Activated T-cell treated with anti-CD3 and anti-CD28 coated beads for 24 hours (primary cell): Measurements from ENCODE around the gene OXCT1.
A peak's percentile ranks its signal among the peaks of the same experiment; 100 is the strongest.
"Not testable (repeated sequence)": the region's sequence is repeated elsewhere in the genome, so short reads cannot be mapped to it uniquely, and the experiment has no call there.

ENCODE experiments used
- DNase-seq: peaks from one replicate; pipeline ENCODE4 v3.0.0-alpha.2; 2020; ENCODE audit warnings: low read depth

The OXCT1 gene

DNA sequence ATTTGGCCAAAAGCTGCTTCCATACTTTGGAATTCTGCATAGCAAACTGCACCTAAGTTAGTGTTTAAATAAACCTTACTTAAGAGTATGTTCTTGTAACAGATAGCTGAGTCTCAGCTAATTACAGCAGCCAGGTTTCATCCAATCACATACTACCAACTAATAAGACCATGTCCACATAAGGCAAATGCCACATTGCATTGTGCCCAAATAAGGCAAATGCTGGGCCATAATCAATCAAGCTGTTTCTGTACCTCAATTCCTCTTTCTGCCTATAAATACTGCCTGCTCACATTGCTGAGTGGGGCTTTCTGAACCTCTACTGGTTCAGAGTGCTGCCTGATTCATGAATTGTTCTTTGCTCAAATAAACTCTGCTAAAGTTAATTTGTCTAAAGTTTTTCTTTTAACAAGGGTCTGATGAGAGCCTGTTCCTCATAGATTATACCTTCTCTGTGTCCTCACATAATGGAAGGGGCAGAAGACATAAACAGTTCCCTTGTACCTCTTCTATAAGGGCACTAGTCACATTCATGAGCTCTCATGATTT is 4.4 kb upstream of the OXCT1 start:
- no peak for DNase-seq

DNA sequence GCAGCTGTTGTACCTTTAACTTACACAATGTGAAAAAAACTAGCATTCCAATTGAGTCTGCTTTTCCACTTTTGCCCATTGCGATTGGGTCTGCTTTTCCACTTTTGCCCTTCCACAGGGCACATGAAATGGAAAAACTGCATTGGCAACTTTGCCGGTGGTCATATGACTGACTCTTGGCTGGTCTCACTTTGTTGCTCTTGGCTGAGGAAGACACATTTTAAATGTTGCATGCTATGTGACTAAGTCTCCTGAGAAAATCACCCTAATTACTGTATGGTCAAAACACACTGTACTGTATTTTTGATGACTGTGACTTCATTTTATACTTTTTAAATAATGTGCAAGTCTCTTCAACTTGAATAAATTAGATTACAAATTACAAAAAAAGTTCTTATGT is 1.6 kb upstream of the OXCT1 start:
- no peak for DNase-seq

DNA sequence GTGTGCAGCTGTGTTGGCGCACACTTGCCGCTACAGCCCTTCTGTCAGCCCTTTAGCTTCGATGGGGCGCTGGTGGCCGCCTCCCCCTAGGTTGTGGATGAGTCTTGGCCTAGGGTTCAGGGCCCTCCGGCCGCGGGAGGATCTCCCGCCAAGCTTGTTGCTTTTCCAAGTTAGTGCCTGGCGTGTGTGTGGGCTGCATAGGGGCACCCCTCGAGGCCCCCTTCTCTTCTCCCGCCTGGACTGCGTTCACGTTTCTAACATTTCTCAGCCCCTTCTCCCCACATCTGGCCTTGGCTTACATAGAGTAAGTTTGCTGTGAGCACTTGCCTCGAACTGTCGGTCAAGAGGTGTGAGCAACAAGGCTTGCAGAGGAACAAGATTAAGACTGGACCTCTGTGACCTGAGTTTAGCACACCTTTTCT is 413 bp upstream of the OXCT1 start:
- no peak for DNase-seq

DNA sequence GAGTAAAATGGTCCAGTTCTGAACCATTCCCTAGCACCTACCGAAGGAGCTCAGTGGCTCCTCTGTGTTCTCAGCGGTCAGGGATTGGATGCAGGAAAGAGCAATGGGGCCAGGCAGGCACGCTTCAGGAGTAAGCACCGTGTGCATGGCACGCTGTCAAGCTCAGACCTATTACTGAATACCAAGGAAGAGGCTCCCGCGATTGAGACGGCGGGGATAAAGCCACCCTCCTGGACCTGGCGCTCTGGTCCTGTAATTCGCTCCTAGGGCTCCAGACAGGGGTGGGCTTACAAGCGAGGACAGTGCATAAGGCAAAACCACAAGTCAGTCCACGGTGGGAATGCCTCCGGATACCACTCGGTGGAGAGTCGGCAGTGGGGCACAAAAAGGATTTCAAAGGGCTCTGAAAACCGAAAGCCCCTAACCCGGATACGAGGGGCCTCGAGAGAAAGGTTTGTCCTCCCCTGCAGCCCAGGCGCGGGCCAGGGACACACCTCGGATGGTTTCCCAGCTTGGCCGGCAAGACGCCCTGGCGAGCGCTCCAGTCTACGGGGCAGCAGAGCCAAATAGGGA is 988 bp downstream of the OXCT1 start:
- DNase-seq = no peak

DNA sequence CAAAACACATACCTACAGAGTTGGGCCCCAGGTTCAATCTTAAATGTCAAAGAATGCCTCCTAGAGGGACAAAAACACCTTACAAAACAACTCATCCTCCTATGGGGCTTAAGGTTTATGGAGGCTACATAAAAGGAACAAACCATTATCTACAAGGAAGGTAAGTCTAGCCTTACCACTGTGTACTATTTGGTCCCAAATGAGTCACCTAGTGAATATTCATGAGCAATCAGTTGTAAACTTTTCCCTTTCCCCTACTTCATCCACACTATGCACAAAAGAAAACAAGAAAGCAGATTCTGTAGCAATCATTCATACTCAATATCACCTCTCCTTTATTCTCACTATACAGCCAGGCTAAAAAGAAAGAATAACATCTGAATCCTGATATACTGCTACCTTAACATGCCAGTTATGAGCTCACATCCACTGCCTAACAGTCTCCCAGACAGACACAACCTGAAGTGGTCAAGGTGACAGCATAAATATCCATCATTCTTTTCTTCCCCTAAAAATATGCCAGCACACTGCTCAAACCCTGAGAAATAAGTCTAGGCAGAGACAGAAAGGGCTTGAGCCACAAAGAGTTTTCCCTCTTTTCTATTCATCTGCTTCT is 6.2 kb downstream of the OXCT1 start:
- no peak for DNase-seq

DNA sequence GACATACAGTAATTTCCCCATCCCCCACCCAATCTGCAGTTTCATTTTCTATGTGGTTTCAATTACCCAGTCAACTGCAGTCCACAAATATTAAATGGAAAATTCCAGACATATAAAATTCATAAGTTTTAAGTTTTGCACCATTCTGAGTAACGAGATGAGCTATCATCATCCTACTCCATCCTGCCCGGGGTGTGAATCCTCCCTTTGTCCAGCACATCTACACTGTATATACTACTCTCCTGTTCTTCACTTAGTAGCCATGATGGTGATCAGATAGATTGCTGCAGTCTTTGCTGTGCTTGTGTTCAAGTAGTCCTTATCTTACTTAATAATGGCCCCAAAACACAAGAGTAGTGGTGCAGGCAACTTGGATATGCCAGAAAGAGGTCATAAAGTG is 11.3 kb downstream of the OXCT1 start:
- DNase-seq = no peak

DNA sequence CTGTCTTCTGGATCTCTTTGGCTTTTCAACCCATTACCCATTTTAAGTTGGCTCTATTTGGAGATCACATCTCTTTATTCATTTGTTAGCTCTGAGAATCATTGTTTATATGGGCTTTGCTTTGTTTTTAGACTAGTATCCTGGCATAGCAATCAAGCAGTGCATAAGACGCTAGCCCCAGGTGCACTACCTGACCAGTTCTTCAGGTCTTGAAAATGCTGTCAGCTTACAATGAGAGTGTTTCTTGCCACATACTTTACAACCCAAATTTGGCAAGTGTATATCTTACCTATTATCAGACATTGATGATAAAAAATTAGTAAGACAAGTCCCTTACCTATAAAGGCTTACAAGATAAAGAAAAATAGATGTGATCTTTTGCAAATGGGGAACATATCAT is 12.2 kb downstream of the OXCT1 start:
- DNase-seq = no peak

DNA sequence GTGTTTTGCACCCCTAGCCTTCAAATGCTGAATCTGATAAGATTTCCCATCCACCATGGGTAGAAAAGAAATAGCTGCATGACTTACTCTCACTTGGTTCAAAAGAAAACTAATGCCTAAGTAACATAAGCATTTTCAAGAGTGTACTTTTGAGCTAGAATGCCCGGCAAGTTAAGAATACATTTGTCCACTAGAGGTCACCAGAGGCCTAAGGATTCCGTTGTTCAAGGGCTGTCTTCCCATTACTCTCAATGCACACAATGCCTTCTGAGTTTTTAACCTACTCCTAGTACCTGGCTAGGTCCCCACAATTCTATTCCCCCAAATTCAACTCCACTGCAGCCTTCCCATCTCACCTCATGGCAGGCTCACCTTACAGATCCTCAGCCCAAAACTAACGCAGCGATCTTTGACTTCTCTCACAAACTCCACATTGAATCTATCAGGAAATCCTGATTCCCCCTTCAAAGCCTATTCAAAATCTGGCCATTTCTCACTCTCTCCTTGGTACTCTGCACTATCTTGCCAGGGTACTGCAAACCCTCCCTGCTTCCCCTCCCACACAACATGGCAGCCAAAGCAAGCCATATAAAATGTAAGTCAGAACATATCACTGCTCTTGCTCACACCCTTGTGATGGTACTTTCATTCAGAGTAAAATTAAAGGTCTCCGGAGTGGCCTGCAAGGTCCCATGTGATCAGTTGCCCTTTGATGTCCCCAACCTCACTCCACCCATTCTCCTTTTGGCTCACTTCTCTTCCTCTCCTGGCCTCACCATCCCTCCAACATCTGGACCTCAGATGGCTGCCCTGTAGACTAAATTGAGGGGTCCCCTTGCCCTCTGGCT is 13.4 kb downstream of the OXCT1 start:
- peak; percentile 43 for DNase-seq

DNA sequence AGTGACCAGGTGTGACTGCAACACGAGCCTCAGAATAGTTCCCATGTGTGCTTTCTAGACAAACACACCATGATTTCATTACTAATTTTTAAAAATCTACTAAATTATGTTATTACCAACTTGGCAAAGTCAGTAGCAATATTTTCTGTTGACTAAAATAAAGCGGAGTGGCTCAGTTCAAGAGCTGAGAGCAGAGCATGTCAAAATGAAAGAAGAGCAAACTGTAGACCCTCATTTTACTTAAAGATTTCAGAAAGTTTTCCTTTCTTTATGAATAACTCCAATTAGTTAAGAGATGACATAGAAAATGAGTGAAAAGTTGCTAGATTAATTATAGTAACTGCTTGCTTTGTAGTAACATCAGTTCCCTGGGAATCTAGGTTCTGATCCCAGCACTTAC is 17.9 kb downstream of the OXCT1 start:
- no peak for DNase-seq

DNA sequence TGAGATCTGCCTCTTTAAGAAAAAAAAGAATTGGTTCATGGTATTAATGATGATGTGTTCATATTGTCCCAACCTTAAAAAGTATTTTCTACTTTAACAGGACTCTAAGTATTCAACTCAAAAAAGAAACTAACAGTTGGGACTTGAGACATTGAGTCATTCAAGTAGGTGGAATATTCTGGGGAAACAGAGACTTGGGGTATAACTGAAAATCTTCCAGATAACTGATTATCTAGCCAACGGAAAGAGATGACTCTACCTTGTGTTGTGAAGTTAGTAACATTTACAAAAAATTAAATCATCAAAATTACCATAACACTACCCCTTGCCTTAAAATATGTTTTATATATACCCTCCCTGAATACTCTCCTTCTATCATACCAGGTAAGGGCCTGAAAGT is 19.1 kb downstream of the OXCT1 start:
- no peak for DNase-seq

DNA sequence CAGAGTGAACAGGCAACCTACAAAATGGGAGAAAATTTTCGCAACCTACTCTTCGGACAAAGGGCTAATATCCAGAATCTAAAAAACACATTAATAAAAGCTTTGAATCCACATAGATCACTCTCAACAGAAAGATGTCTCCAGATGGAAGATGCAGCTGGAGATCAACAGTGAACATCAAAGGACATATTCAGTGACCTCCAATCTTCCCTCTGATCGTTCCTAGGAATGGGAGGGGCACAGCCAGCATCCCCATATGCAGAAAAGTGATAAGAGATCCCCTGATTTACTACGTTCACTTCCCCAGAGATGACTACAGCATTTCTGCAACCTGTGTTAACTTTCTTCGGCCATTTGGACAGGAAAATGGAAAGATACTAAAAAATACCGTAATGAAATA is 21.2 kb downstream of the OXCT1 start:
- no peak for DNase-seq

DNA sequence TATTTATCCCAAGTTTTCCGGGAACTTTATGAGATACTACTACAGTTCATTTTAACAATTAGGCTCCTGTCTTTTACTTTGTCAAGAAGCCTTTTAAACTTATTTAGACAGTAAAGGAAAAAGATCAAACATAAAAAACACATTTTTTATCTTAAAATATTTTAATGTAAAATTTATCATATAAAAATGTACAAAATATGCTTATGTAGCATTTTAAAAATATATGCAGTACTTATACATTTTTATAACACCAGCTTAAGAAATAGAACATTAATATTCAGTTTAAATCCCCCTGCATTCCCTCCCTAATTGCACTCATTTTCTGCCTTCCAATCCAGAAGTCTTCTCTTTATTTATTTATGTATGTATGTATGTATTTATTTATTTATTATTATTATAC is 24.5 kb downstream of the OXCT1 start:
- not testable (repeated sequence) for DNase-seq

DNA sequence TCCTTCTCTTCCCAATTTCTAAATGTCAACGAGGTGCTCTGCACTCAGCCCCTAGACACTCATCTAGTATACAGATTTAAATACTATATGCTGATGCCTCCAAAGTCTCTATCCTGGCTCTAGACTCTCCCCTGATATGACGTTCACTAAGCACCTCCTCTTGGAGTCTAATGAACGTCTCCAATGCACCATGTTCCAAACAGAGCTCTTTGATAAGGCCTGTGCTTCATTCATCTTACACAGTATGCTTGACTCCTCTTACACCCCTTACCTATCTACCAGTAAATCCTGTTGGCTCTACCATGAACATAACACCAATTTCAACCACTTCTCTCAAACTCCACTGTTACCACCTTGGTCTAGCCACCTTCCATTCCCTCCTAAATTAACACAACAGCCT is 25.7 kb downstream of the OXCT1 start:
- DNase-seq = no peak

DNA sequence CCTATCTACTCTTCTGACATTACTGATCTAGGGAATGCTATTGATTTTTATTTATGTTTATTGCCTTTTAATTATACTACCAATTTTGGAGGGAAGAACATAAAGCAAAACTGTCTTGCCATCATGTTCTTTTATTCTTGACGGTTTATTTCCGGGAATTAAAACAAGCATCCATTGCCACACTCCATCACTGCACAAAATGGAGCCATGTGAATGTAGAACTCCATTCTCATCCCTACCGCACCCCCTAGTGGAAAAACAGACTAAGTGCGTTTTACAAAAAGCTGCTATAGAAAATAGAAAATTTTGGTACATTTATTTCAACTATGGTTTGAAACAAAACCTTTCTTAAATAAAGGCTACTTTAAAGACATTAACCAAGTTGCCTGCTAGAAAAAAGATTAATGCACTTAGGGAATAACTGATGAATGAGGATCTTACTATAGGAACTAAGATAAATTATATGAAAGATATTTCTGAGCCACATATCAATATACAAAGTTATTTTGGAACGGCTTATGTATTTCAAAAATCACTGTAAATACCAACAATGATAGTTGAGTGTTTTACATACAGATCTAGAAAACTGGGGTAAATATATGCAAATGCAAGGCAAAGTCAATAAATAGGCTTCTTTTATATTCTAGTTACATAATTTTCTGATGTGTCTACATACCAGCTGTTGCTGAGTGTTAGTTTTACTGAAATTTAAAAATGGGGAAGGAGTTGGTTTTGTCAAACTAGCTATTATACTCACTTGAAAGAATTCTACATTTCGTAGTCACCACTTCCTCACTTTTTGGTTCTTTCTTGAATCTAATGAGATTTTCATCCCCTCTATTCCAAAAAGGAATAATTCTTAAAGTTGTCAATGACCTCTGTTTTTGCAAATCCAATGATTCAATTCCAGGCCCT is 26.5 kb downstream of the OXCT1 start:
- no peak for DNase-seq

DNA sequence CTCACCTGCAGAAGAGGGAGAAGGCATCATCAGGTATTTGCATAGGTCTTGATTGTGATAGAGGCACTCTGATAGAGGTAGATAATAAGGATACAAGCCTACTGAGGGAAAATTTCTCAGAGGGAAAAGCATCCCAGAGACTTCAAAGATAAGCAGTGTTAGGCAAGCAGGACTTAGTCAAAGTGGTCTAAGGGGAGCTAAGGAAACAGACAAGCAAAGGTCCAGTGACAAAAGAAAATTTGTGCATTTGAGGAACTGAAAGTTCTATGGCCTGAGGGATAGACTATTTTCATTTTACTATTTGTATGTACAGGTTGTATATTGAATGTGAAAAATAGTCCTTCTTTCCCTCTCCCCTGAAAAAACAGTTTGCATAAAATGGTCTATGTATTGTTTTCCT is 27.4 kb downstream of the OXCT1 start:
- DNase-seq = no peak

DNA sequence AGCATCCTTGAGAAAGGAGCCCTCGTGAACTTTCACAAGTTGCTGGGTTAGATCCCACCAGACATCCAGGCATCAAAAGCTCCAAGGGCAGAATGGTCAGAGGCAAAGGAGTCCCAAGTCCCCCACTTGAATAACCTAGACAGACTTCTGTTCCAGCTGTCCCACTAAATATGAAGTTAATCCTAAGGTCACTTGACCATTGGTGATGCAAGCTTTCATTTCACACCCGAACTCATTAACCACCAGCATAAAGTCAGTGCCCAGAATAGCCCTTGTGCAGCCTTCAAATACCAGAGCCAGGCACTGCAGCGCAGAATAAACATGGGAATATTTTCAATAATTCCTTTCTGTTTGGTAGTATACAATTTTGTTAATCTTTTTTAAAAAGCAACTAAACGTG is 28.9 kb downstream of the OXCT1 start:
- no peak for DNase-seq

DNA sequence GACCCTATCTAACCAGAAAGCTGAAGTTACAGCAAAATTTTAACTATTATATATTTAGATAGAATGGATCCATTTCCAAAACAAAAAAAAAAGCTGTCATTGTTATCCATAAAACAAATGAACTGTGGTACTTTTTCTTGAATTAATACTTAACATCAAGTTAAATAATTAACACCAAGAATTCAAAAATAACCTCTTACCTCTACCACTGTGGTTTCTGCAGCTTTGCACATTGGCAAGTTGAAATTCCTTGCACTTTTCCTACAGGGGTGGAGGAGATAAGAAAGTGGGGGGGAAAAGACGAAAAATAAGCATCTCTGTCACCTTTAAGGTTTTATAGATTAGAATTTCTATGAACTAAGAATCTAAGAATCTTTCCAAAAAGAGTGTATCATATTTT is 30.0 kb downstream of the OXCT1 start:
- DNase-seq = no peak

DNA sequence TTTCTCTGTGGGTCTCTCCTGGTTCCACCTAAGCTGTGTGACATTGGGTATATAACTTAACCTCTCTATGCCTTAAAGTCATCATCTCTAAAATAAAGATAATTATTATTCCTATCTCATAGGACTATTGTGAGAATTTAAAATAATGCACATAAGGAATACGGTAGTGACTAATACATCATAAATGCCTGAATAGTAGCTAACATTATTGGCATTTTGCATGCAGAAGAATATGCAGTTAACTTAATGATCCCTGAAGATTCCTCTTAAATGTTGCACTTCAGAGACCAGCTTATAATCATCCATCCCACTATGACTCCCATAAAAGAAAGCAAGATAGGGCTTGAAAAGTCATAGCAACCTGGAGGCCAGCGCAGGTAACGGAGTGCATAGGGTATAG is 32.4 kb downstream of the OXCT1 start:
- no peak for DNase-seq

DNA sequence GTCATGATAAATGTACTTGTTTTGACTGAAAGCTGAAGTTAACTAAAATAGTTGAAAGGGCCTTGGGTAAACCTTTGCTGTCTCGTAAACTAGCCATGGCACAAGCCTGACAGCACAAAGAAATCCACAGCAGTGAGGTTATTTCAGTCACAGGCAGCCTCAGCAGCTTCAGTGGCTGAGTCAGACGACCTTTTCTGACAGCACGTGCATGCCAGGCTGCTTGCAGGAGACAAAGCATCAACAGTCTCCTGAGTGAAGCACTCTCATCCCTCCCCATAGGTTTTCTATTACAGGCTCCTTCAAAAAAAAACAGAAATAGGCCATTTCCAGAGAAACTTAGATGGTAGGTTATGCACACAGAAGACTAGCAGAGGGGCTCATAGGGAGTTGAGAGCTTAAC is 34.6 kb downstream of the OXCT1 start:
- no peak for DNase-seq

DNA sequence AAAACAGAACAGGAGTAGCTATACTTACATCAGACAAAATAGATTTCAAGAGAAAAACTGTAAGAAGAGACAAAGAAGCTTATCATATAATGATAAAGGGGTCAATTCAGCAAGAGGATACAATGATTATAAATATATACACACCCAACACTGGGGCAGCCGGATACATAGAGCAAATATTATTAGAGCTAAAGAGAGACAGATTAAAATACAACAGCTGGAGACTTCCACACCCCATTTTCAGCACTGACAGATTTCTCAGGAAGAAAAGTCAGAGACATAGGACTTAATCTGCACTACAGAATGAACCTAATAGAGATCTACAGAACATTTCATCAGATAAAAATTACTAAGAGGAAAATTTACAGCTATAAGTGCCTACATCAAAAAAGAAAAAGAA is 35.7 kb downstream of the OXCT1 start:
- DNase-seq = no peak

DNA sequence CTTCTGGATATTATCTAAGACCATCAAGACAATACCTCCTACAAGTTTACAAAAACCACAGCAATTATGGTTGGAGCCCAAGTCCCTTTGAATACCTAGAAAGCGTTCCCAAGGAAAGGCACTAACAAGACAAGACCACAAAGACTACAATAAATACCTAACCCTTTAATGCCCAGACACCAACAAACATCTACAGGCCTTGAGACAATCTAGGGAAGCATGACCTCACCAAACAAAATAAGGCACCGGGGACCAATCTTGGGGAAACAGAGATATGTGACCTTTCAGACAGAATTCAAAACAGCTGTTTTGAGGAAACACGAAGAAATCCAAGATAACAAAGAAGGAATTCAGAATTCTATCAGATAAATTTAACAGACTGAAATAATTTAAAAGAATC is 37.8 kb downstream of the OXCT1 start:
- DNase-seq = no peak

DNA sequence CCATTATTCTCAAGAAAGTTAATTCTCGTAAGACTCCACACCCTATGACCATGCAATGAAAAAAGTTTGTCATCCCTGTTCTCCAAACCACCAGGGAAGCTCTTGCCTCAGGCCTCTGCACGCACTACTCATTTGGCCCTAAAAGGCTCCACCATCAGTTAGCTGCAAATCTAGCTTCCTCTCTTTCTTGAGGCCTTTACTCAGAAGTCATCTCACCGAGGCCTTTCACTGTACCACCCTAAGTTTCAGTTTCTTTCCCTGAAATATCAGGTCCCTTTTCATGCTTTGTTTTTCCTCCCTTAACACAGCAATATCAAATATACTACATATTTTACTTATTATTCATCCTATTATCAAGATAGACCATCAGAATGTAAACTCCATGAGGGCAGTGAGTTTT is 39.1 kb downstream of the OXCT1 start:
- DNase-seq = no peak
